ENCODE measurements around the gene BCL3. TPM values are rescaled to one million over a fixed set of nuclear protein-coding genes. Genes with fewer than 3 reads are reported as not detected.

BCL3 gene
- total RNA-seq, 1 experiment from 2014 or later = 7.8 TPM

- TF ChIP-seq, protein P1, sequence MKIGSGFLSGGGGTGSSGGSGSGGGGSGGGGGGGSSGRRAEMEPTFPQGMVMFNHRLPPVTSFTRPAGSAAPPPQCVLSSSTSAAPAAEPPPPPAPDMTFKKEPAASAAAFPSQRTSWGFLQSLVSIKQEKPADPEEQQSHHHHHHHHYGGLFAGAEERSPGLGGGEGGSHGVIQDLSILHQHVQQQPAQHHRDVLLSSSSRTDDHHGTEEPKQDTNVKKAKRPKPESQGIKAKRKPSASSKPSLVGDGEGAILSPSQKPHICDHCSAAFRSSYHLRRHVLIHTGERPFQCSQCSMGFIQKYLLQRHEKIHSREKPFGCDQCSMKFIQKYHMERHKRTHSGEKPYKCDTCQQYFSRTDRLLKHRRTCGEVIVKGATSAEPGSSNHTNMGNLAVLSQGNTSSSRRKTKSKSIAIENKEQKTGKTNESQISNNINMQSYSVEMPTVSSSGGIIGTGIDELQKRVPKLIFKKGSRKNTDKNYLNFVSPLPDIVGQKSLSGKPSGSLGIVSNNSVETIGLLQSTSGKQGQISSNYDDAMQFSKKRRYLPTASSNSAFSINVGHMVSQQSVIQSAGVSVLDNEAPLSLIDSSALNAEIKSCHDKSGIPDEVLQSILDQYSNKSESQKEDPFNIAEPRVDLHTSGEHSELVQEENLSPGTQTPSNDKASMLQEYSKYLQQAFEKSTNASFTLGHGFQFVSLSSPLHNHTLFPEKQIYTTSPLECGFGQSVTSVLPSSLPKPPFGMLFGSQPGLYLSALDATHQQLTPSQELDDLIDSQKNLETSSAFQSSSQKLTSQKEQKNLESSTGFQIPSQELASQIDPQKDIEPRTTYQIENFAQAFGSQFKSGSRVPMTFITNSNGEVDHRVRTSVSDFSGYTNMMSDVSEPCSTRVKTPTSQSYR (CRISPR knock-in tag; IDR thresholded peaks at IDR 0.05) = no peak
- no peak for TF ChIP-seq NFATC4 (CRISPR knock-in tag; IDR thresholded peaks at IDR 0.05)
- no peak for TF ChIP-seq MYBL2 (CRISPR knock-in tag; IDR thresholded peaks at IDR 0.05)
- no peak for TF ChIP-seq USF1 (CRISPR knock-in tag; IDR thresholded peaks at IDR 0.05)
- no peak for TF ChIP-seq ZBTB43 (CRISPR knock-in tag; IDR thresholded peaks at IDR 0.05)
- TF ChIP-seq TEAD4 (CRISPR knock-in tag; IDR thresholded peaks at IDR 0.05) = no peak
- no peak for TF ChIP-seq AR (CRISPR knock-in tag; IDR thresholded peaks at IDR 0.05)
- TF ChIP-seq TEAD1 (CRISPR knock-in tag; IDR thresholded peaks at IDR 0.05) = no peak
- TF ChIP-seq, protein P2, sequence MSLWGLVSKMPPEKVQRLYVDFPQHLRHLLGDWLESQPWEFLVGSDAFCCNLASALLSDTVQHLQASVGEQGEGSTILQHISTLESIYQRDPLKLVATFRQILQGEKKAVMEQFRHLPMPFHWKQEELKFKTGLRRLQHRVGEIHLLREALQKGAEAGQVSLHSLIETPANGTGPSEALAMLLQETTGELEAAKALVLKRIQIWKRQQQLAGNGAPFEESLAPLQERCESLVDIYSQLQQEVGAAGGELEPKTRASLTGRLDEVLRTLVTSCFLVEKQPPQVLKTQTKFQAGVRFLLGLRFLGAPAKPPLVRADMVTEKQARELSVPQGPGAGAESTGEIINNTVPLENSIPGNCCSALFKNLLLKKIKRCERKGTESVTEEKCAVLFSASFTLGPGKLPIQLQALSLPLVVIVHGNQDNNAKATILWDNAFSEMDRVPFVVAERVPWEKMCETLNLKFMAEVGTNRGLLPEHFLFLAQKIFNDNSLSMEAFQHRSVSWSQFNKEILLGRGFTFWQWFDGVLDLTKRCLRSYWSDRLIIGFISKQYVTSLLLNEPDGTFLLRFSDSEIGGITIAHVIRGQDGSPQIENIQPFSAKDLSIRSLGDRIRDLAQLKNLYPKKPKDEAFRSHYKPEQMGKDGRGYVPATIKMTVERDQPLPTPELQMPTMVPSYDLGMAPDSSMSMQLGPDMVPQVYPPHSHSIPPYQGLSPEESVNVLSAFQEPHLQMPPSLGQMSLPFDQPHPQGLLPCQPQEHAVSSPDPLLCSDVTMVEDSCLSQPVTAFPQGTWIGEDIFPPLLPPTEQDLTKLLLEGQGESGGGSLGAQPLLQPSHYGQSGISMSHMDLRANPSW (CRISPR knock-in tag; conservative IDR thresholded peaks at IDR 0.05; ENCODE audit: low read depth) = no peak
- TF ChIP-seq ZNF121 (CRISPR knock-in tag; IDR thresholded peaks at IDR 0.05) = no peak
- TF ChIP-seq GTF2I (CRISPR knock-in tag; conservative IDR thresholded peaks at IDR 0.05) = no peak
- no peak for TF ChIP-seq GRHL2 (CRISPR knock-in tag; IDR thresholded peaks at IDR 0.05; ENCODE audit: insufficient replicate concordance, severe bottlenecking)
- TF ChIP-seq ZSCAN18 (CRISPR knock-in tag; IDR thresholded peaks at IDR 0.05) = no peak
- TF ChIP-seq CBFB (CRISPR knock-in tag; IDR thresholded peaks at IDR 0.05; ENCODE audit: low read depth) = no peak
Observed at GRCh38 chr19:44745887-44746600, 2.5 kb upstream of the BCL3 start (continued).

- CTCF ChIA-PET = no interaction called here
- H3K27ac Mint-ChIP-seq = no peak overlapping the region
- H3K27me3 Mint-ChIP-seq (ENCODE audit: low read depth) = peaks cover 66% of the 10 kb centered on the region
- POLR2A ChIA-PET = no interaction called here
- no peak for TF ChIP-seq NFATC4 (CRISPR knock-in tag; IDR thresholded peaks at IDR 0.05)
- no peak for TF ChIP-seq ERG (CRISPR knock-in tag; IDR thresholded peaks at IDR 0.05)
- TF ChIP-seq TEAD4 (CRISPR knock-in tag; IDR thresholded peaks at IDR 0.05) = no peak
- no peak for TF ChIP-seq USF1 (CRISPR knock-in tag; IDR thresholded peaks at IDR 0.05)
- no peak for TF ChIP-seq ELF4 (CRISPR knock-in tag; IDR thresholded peaks at IDR 0.05; ENCODE audit: low read depth)
- TF ChIP-seq RORB (CRISPR knock-in tag; IDR thresholded peaks at IDR 0.05) = no peak
- DNase-seq (ENCODE audit: low spot score) (no peak), ATAC-seq (no peak)
- H3K9me3 Mint-ChIP-seq = no peaks in the 10 kb centered on the region
- H3K4me3 Mint-ChIP-seq = peak overlapping the region; percentile 86
- H3K36me3 Mint-ChIP-seq = no peaks in the 10 kb centered on the region
- H3K4me1 Mint-ChIP-seq = peaks cover 17% of the 10 kb centered on the region
Observed at GRCh38 chr19:44746616-44746945, 1.9 kb upstream of the BCL3 start.

Measured in WTC11 (cell line).